Measurements from ENCODE around the gene TSTD2.

TSTD2 gene

DNA sequence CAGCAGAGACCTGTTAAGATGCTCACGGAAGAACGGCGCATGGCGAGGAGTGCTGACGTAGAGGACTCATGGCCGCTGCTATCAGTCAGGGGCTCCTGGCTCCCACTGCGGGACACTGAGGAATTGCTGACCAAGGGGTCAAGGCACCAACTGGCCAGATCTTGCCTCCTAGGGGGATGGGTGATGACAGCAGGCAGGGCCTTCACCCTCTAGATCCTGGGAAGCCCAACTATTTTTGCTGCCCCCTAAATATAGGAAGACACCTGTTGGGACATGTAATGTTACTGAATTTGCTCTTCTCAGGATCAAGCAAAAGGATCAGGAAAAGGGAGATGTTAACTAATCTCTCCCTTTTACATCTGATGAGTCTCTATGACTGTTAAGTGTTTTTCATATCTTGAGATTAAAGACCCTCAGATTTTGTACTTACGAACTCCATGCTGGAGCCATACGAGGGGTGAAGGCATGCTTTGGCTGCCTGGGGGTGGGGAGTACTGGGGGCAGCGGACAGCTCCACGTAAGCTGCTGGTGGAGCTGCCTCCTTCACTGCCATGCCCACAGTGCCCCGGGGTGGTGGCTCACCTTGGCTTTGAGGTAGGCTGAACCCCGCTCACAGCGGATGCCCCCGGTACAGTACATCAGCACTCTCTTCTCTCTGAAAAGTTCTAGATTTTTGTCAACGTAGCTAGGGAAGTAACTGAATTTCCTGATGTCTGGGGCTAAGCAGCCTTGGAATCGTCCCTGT lies 28.1 kb downstream of the TSTD2 start:
- H3K4me1 ChIP-seq, result no peaks in the 10 kb centered on the region
- no peaks in the 10 kb centered on the region for H3K36me3 ChIP-seq (ENCODE audit: control insufficient read depth, insufficient read depth, low read length)

DNA sequence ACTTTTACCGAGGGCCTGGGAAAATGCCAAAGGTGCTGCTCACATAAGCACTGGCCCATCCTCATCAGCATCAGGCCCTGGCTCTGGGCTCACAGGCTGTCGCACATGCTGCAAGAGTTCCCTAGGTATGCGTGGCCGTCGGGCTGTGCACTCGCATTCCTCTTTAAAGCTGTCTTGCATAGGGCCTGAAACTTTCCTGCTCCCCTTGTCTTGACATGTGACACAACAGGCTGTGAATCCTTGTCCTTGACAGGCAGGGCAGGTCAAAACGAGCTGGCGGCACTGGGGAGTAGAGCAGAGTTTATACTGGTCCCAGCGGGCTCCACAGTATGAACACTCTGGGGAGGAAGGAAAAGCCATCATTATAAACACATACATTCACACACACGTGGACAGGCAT lies 30.7 kb downstream of the TSTD2 start:
- H2AFZ ChIP-seq, result no peak overlapping the region
- H3K9ac ChIP-seq, result no peak overlapping the region
- no peaks in the 10 kb centered on the region for H3K36me3 ChIP-seq (ENCODE audit: control insufficient read depth, insufficient read depth, low read length)
- no peak overlapping the region for H3K4me2 ChIP-seq (ENCODE audit: low read length)
- no peaks in the 10 kb centered on the region for H3K9me3 ChIP-seq (ENCODE audit: control insufficient read depth, low read length)
- no peak overlapping the region for H3K27ac ChIP-seq
- TF ChIP-seq, protein P1, sequence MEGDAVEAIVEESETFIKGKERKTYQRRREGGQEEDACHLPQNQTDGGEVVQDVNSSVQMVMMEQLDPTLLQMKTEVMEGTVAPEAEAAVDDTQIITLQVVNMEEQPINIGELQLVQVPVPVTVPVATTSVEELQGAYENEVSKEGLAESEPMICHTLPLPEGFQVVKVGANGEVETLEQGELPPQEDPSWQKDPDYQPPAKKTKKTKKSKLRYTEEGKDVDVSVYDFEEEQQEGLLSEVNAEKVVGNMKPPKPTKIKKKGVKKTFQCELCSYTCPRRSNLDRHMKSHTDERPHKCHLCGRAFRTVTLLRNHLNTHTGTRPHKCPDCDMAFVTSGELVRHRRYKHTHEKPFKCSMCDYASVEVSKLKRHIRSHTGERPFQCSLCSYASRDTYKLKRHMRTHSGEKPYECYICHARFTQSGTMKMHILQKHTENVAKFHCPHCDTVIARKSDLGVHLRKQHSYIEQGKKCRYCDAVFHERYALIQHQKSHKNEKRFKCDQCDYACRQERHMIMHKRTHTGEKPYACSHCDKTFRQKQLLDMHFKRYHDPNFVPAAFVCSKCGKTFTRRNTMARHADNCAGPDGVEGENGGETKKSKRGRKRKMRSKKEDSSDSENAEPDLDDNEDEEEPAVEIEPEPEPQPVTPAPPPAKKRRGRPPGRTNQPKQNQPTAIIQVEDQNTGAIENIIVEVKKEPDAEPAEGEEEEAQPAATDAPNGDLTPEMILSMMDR (IDR thresholded peaks at IDR 0.05), result no peak
- no peaks in the 10 kb centered on the region for H3K27me3 ChIP-seq (ENCODE audit: control insufficient read depth, insufficient read depth, low read length)
- no peak overlapping the region for H3K4me3 ChIP-seq (ENCODE audit: low read depth, low read length)
- H3K4me1 ChIP-seq, result no peaks in the 10 kb centered on the region
- no peaks in the 10 kb centered on the region for H3K79me2 ChIP-seq

More for the DNA sequence above, 28.1 kb downstream of the TSTD2 start:
- H3K27me3 ChIP-seq (ENCODE audit: control insufficient read depth, insufficient read depth, low read length), result no peaks in the 10 kb centered on the region
- no peak overlapping the region for H3K9ac ChIP-seq
- H3K4me3 ChIP-seq (ENCODE audit: low read depth, low read length), result no peak overlapping the region
- no peaks in the 10 kb centered on the region for H3K9me3 ChIP-seq (ENCODE audit: control insufficient read depth, low read length)
- H3K79me2 ChIP-seq, result no peaks in the 10 kb centered on the region
- H3K4me2 ChIP-seq (ENCODE audit: low read length), result no peak overlapping the region
- H3K27ac ChIP-seq, result no peak overlapping the region
- TF ChIP-seq, protein P1 (IDR thresholded peaks at IDR 0.05), result no peak
- H2AFZ ChIP-seq, result no peak overlapping the region

DNA sequence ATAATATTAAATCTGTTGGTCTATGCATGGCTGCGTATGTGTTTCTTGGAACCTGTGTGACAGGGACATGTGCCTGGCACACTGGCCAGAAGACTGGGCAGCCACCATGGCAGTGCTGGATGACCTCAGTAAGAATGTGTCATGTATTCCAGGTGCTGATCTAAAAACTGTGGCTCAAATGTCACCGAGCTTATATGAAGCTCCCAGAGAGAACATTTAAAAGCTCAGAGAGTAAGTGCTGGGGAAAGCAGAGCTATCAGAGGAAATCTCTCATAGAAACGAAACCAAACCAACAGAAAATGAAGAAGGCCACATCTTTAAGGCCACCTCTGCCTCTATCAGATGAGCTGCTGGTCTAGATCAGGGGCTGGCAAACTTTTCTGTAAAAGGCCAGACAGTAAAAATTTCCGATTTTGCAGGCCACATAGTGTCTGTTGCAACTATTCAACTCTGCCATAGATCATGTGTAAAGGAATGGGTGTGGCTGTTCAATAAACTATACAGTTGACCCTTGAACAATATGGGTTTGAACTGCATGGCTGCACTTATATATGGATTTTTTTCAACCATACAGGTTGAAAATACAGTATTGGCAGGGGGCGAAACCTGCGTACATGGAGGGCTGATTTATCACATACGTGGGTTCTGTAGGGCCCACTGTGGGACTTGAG lies 31.8 kb downstream of the TSTD2 start:
- TF ChIP-seq, protein P1 (IDR thresholded peaks at IDR 0.05), result no peak
- Histone ChIP-seq H3K27ac (no peak overlapping the region), H3K36me3 (ENCODE audit: control insufficient read depth, insufficient read depth, low read length) (no peaks in the 10 kb centered on the region)

DNA sequence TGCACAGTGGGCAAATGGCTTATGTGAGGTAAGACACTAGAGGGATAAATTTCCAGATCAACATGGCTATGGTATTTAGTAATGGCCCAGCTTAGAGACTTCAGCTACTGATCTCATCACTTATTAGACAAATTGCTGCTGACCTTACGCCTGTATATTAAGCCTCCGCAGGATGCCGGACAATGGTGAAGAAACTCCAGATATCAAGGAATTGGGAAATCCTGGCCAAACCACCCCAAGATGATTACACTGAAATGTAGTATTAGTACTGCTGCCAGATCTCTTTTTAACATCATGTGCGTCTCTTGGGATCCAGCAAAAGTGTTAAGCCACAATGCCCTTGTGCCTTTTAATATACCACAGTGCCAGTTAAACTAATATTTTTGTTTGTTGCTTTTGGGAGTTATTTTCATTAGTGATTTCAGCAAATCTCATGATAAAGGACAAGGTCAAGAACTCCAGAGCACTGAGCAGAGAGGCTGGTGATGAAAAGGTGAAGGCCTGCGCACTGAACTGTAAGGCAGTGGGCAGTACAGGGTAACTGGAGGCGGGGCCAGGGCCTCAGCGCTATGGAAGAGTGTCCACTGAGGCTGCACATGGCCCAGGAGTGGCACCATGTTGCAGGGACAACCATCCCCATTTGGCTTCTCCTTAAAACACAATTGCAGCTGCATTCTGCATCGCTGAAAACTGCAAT lies 32.5 kb downstream of the TSTD2 start:
- Histone ChIP-seq H3K4me1 (no peaks in the 10 kb centered on the region), H3K9me3 (ENCODE audit: control insufficient read depth, low read length) (no peaks in the 10 kb centered on the region), H3K36me3 (ENCODE audit: control insufficient read depth, insufficient read depth, low read length) (no peaks in the 10 kb centered on the region), H3K79me2 (no peaks in the 10 kb centered on the region), H3K4me2 (ENCODE audit: low read length) (no peak overlapping the region), H3K4me3 (ENCODE audit: low read depth, low read length) (no peak overlapping the region), H3K9ac (no peak overlapping the region), H3K27me3 (ENCODE audit: control insufficient read depth, insufficient read depth, low read length) (no peaks in the 10 kb centered on the region), H3K27ac (no peak overlapping the region), H2AFZ (no peak overlapping the region)
- TF ChIP-seq, protein P1 (IDR thresholded peaks at IDR 0.05), result no peak

More for the DNA sequence above, 31.8 kb downstream of the TSTD2 start:
- no peak overlapping the region for H3K4me2 ChIP-seq (ENCODE audit: low read length)
- no peaks in the 10 kb centered on the region for H3K4me1 ChIP-seq
- H3K27me3 ChIP-seq (ENCODE audit: control insufficient read depth, insufficient read depth, low read length), result no peaks in the 10 kb centered on the region
- no peak overlapping the region for H3K9ac ChIP-seq
- H3K4me3 ChIP-seq (ENCODE audit: low read depth, low read length), result no peak overlapping the region
- no peaks in the 10 kb centered on the region for H3K9me3 ChIP-seq (ENCODE audit: control insufficient read depth, low read length)
- no peak overlapping the region for H2AFZ ChIP-seq
- H3K79me2 ChIP-seq, result no peaks in the 10 kb centered on the region

Measured in parathyroid adenoma (tissue), 2 donors.